HG02642 (cell line): ENCODE measurements around the gene DNAJB11.
"Not testable (repeated sequence)": the region's sequence is repeated elsewhere in the genome, so short reads cannot be mapped to it uniquely, and the experiment has no call there.

Source experiments
- ATAC-seq: cut with Tn5 transposase; IDR thresholded peaks from one replicate; pipeline ENCODE4 v1.9.1; 2021; ENCODE audit warnings: mild to moderate bottlenecking; ENCODE audit not compliant: unreplicated experiment, poor library complexity

DNAJB11 gene

DNA sequence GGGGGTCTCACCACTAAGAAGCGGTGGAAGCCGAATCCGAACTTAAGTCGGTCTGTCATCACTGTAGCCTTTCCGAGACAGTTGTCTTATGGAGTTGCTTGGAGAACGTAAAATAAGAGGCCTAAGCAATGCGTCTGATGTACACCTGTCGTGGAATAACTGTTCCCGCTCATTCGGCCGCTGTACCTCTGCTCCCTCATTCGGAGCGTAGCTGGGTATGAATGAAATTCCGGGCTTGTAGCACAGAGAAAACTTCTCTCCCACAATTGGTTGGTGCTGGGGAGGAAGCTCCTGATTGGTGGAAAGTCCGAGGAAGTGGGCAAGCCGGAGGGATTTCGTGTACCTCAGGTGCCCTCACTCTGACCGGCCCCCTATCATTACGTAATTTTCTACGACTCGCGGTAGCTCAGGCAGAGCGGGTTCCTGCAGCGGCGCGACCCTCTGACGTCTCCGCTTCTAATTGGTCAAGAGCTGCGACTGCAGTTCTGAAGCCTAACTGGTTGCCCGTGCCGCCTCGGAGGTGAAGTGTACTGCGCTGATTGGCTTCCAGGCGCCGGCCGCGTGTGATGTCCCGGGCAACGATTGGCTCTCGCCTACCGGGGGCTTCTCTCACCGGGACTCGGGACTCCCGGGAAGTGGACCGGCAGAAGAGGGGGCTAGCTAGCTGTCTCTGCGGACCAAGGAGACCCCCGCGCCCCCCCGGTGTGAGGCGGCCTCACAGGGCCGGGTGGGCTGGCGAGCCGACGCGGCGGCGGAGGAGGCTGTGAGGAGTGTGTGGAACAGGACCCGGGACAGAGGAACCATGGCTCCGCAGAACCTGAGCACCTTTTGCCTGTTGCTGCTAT lies at the start of gene DNAJB11:
TSS of gene DNAJB11 (plus strand) at position 625 of the 845 bp plus-strand sequence. CDS start at position 803, 178 bp downstream.
- ATAC-seq, result peak; percentile 88

- ATAC-seq, result peak; percentile 64
Observed at GRCh38 chr3:186520957-186521842, 49.3 kb upstream of the DNAJB11 start.

- ATAC-seq, result no peak
Observed at GRCh38 chr3:186523022-186523421, 47.5 kb upstream of the DNAJB11 start.

DNA sequence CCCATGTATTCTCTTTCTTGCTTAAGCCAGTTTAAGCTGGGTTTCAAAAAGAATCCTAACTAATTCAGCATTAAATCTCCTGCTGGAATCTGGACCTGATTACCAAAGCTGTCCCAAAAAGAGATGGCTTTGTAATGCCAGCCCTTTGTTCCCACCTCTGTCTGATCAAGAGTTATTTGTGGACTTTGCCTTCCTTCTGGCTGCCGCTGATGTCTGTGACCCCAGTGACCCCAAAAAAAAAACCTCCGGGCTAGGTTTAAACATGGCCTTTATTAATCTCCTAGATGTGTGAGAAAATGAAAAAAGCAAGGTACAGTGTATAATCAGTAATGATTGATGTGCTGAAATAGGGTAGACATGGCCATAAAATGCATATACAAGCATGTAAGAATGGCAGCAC lies 47.1 kb upstream of the DNAJB11 start:
- no peak for ATAC-seq

- no peak for ATAC-seq
Observed at GRCh38 chr3:186524616-186525015, 45.9 kb upstream of the DNAJB11 start.

- peak; percentile 30 for ATAC-seq
Observed at GRCh38 chr3:186525369-186526255, 44.9 kb upstream of the DNAJB11 start.

- peak; percentile 37 for ATAC-seq
Observed at GRCh38 chr3:186526256-186526606, 44.3 kb upstream of the DNAJB11 start.

GRCh38 chr3:186529201-186529999 lies 41.1 kb upstream of the DNAJB11 start:
- no peak for ATAC-seq

- ATAC-seq, result no peak
Observed at GRCh38 chr3:186530415-186530814, 40.1 kb upstream of the DNAJB11 start.

- not testable (repeated sequence) for ATAC-seq
Observed at GRCh38 chr3:186531694-186532093, 38.8 kb upstream of the DNAJB11 start.

DNA sequence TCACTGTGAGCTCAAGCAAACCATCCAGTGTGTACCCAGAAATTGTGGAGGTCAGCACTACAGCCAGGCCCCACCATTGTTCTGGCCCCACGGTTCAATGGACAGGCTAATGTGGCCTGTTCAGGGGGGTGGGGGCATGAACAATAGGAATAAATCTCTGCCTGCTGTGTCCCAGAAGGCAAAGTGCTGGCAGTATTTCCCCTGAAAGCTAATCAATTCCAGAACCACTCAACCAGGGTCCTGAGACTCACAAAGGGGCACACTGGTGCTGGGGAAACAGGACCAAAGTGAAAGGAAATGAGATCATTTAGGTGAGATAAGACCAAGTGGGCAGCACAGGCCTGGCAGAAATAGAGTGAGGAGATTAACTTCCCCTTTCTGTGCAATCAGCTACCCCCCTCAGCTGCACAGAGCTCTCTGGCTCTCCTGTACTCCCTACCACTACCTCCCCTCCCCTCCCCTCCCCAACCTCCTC lies 37.9 kb upstream of the DNAJB11 start:
- ATAC-seq, result peak; percentile 54

- ATAC-seq, result peak; percentile 72
Observed at GRCh38 chr3:186534113-186534669, 36.3 kb upstream of the DNAJB11 start.

DNA sequence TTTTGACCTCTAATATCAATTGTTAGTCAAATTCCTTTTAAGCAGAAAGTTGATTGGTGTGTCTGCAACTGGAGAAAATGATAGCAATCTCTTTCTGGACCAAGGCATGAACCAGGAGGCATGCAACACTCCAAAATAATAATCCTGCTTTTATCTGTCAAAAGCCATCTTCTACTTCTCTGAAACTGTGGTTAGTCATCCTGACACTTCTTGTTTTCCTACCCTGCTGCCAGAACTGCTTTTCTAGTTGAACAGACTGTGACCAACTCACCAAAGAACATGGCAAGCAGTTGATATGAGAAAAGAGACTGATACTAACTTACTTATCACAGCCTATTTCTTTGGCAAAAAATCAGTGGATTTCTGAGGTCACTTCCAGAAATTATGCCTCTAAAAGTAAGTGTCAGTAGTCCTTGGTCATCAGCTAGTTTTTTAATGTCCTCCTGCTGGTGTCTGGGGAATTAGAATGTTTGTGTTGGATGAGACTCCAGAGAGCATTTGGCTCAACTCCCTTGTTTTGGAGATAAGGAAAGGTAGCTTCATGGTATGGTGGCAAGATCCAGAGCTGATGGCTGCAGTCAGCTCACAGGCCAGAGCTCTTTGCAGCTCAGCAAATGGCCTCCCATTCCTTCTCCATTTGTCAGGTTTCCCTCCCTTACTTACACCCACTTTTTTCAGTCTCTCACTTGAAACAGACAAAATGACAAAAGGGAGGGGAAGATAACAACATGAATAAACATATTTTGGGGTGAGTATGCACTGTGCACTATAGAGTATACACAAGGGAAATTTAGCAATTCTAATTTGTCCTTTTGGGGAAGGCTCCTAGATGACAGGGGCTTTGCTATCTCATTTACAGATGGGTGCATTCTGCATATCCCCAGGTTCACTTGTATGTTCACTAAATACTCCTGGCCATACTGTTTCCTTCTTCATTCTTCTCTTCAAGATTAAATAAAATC lies 33.4 kb upstream of the DNAJB11 start:
- ATAC-seq, result no peak

DNA sequence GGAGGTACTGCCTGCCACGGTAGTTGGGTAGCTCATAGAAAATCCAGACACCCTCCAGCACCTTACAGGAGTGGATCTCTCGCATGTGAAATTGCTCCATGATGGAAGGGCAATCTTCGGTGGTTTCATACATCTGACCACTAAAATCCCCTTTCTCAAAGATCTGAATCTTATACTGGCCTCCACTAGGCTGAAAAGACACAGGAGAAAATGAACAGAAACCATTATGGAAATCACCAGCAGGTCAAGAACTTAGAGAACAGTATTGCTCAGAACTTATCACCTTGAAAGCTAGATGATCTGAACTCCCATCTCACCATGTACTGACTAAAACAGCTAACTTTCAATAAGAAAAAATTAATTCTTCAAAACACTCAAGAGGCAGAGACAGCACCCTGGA lies 31.7 kb upstream of the DNAJB11 start:
- ATAC-seq, result peak; percentile 35

- peak; percentile 62 for ATAC-seq
Observed at GRCh38 chr3:186540221-186540834, 30.2 kb upstream of the DNAJB11 start.

- ATAC-seq, result no peak
Observed at GRCh38 chr3:186540835-186541226, 29.7 kb upstream of the DNAJB11 start.

- ATAC-seq, result no peak
Observed at GRCh38 chr3:186544281-186544680, 26.2 kb upstream of the DNAJB11 start, which contains the start of gene CRYGS. TSS of gene CRYGS (minus strand) at chr3:186544380. CDS start at chr3:186544326, 54 bp downstream.
